ENCODE data around the gene STARD7. TPM values are rescaled to one million over a fixed set of nuclear protein-coding genes. Genes with fewer than 3 reads are reported as not detected.
"Not testable (repeated sequence)": the region's sequence is repeated elsewhere in the genome, so short reads cannot be mapped to it uniquely, and the experiment has no call there.

Gene STARD7
- total and polyA plus RNA-seq, 2 donors from 2014 or later: 96.6 to 112 TPM

- Histone ChIP-seq H3K27me3 (ENCODE audit: control insufficient read depth, insufficient read depth, low read length) (no peaks in the 10 kb centered on the region), H3K36me3 (ENCODE audit: control insufficient read depth in 2 of 3, insufficient read depth in 3 of 3, low read length in 3 of 3) (no peaks in the 10 kb centered on the region), H3K4me3 (ENCODE audit: low read length in 3 of 3) (no peak overlapping the region), H3K27ac (ENCODE audit: low read depth in 2 of 2, low read length in 2 of 2) (no peak overlapping the region), H3K9ac (ENCODE audit: low read length in 3 of 3) (no peak overlapping the region), H3K4me1 (ENCODE audit: control insufficient read depth in 2 of 3, insufficient read depth in 2 of 3, low read depth in 1 of 3, low read length in 3 of 3) (no peaks in the 10 kb centered on the region), H3K9me3 (ENCODE audit: control insufficient read depth in 2 of 3, insufficient read depth in 1 of 3, low read length in 3 of 3) (no peaks in the 10 kb centered on the region)
- FAIRE-seq (no peak), DNase-seq (no peak)
- intact Hi-C loops (cut with DNase I): no loop called here
- TF ChIP-seq CTCF (IDR thresholded peaks at IDR 0.05; ENCODE audit: borderline replicate concordance, extremely low read depth, insufficient read depth): no peak
Measured at GRCh38 chr2:96233436-96233835, 24.8 kb upstream of the STARD7 start.

- H3K9me3 ChIP-seq (ENCODE audit: control insufficient read depth in 2 of 3, insufficient read depth in 1 of 3, low read length in 3 of 3): no peaks in the 10 kb centered on the region
- no peak for FAIRE-seq
- H3K9ac ChIP-seq (ENCODE audit: low read length in 3 of 3): no peak overlapping the region
- intact Hi-C loops (cut with DNase I): no loop called here
- TF ChIP-seq CTCF (IDR thresholded peaks at IDR 0.05; ENCODE audit: borderline replicate concordance, extremely low read depth, insufficient read depth): no peak
- no peak overlapping the region for H3K4me3 ChIP-seq (ENCODE audit: low read length in 3 of 3)
- no peaks in the 10 kb centered on the region for H3K27me3 ChIP-seq (ENCODE audit: control insufficient read depth, insufficient read depth, low read length)
- no peak for DNase-seq
- no peak overlapping the region for H3K27ac ChIP-seq (ENCODE audit: low read depth in 2 of 2, low read length in 2 of 2)
- no peaks in the 10 kb centered on the region for H3K36me3 ChIP-seq (ENCODE audit: control insufficient read depth in 2 of 3, insufficient read depth in 3 of 3, low read length in 3 of 3)
- H3K4me1 ChIP-seq (ENCODE audit: control insufficient read depth in 2 of 3, insufficient read depth in 2 of 3, low read depth in 1 of 3, low read length in 3 of 3): no peaks in the 10 kb centered on the region
Measured at GRCh38 chr2:96231316-96231715, 22.7 kb upstream of the STARD7 start.

GRCh38 chr2:96225016-96225533 lies 16.4 kb upstream of the STARD7 start:
- no peak for DNase-seq
- no peaks in the 10 kb centered on the region for H3K9me3 ChIP-seq (ENCODE audit: control insufficient read depth in 2 of 3, insufficient read depth in 1 of 3, low read length in 3 of 3)
- no peak overlapping the region for H3K27ac ChIP-seq (ENCODE audit: low read depth in 2 of 2, low read length in 2 of 2)
- intact Hi-C loops (cut with DNase I): no loop called here
- no peak for TF ChIP-seq CTCF (IDR thresholded peaks at IDR 0.05; ENCODE audit: borderline replicate concordance, extremely low read depth, insufficient read depth)
- no peaks in the 10 kb centered on the region for H3K36me3 ChIP-seq (ENCODE audit: control insufficient read depth in 2 of 3, insufficient read depth in 3 of 3, low read length in 3 of 3)
- FAIRE-seq: no peak
- H3K4me3 ChIP-seq (ENCODE audit: low read length in 3 of 3): no peak overlapping the region
- no peaks in the 10 kb centered on the region for H3K4me1 ChIP-seq (ENCODE audit: control insufficient read depth in 2 of 3, insufficient read depth in 2 of 3, low read depth in 1 of 3, low read length in 3 of 3)
- H3K27me3 ChIP-seq (ENCODE audit: control insufficient read depth, insufficient read depth, low read length): no peaks in the 10 kb centered on the region
- H3K9ac ChIP-seq (ENCODE audit: low read length in 3 of 3): no peak overlapping the region

- H3K9ac ChIP-seq (ENCODE audit: low read length in 3 of 3); H3K36me3 ChIP-seq (ENCODE audit: control insufficient read depth in 2 of 3, insufficient read depth in 3 of 3, low read length in 3 of 3); H3K4me3 ChIP-seq (ENCODE audit: low read length in 3 of 3); H3K4me1 ChIP-seq (ENCODE audit: control insufficient read depth in 2 of 3, insufficient read depth in 2 of 3, low read depth in 1 of 3, low read length in 3 of 3); H3K27me3 ChIP-seq (ENCODE audit: control insufficient read depth, insufficient read depth, low read length); DNase-seq; H3K9me3 ChIP-seq (ENCODE audit: control insufficient read depth in 2 of 3, insufficient read depth in 1 of 3, low read length in 3 of 3); FAIRE-seq; H3K27ac ChIP-seq (ENCODE audit: low read depth in 2 of 2, low read length in 2 of 2); intact Hi-C loops (cut with DNase I): not testable (repeated sequence)
Measured at GRCh38 chr2:96221106-96221505, 12.5 kb upstream of the STARD7 start.

GRCh38 chr2:96219959-96220358 lies 11.3 kb upstream of the STARD7 start:
- FAIRE-seq; H3K27ac ChIP-seq (ENCODE audit: low read depth in 2 of 2, low read length in 2 of 2); H3K36me3 ChIP-seq (ENCODE audit: control insufficient read depth in 2 of 3, insufficient read depth in 3 of 3, low read length in 3 of 3); H3K9me3 ChIP-seq (ENCODE audit: control insufficient read depth in 2 of 3, insufficient read depth in 1 of 3, low read length in 3 of 3); DNase-seq; H3K4me1 ChIP-seq (ENCODE audit: control insufficient read depth in 2 of 3, insufficient read depth in 2 of 3, low read depth in 1 of 3, low read length in 3 of 3); H3K4me3 ChIP-seq (ENCODE audit: low read length in 3 of 3); H3K9ac ChIP-seq (ENCODE audit: low read length in 3 of 3); H3K27me3 ChIP-seq (ENCODE audit: control insufficient read depth, insufficient read depth, low read length); intact Hi-C loops (cut with DNase I): not testable (repeated sequence)

Data from kidney (tissue), 14 donors.